Kasumi-1 (cell line): Measurements from ENCODE around the gene FRMD3.

Experiments used
- DNase-seq, 2 experiments: peaks; one replicate each; lab custom pipeline; 2025; lab: John Stamatoyannopoulos, UW

FRMD3 gene

DNA sequence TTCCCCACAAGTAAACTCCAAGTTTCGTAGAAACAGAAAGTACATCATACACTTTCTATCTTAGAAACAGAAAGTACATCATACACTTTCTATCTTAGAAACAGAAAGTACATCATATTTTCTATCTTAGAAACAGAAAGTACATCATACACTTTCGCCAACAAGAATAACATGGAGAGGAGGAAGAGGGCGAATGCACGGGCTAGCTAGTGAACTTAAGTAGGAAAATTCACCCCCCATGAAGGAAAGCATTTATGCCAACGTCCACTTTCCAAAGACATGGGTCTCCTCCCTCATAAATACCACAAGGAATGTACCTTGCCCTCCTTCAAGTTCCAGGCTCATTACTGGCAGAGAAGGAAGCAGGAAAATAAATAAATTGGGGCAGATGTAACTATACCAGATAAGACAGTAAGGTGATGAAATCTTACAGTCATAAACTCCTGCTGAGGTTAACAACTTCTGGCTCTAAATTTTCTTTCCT is 64.7 kb downstream of the FRMD3 start:
- no peak for DNase-seq

DNA sequence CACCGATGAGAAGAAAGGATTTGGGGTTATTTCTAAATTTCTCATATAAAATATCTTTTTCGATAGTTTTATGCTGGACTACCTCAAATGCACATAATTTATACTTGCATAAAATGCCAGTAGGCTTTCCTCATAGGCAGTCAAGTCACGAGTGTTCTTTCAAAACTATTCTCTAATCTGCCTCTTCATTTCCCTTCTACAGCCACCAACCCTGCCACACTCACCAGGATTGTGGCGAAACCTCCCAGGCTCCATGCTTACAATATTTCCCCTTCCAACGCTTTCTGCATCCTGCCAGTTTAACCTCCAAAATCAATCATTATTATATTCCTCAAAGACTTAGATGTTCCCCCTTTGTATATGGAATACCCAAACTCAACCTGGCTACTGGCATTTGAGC is 65.4 kb downstream of the FRMD3 start:
- DNase-seq, result peak; percentile 3 to 6

DNA sequence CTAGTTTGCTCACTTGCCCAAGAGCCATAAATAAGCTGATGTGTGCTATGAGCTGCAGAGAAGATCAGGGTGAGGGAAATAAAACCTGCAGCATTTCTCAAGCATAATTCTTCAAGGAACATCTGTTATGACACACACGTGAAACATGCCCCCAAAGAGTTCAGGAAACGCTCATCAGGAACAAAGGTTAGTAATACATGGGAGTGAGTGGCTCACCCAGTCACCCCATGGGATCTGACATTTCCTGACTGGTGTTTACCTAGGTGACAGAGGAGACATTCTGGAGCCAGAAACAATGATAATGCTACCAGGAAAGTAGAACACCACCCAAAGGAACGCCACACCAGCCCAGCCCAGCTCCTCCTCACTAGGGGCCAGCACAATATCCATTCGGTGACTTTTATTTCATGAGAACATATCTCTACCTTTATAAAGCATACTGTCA is 66.0 kb downstream of the FRMD3 start:
- no peak for DNase-seq

- DNase-seq, result peak in 1 of 2 experiments; percentile 11
Observed at GRCh38 chr9:83471241-83471640, 67.0 kb downstream of the FRMD3 start.

DNA sequence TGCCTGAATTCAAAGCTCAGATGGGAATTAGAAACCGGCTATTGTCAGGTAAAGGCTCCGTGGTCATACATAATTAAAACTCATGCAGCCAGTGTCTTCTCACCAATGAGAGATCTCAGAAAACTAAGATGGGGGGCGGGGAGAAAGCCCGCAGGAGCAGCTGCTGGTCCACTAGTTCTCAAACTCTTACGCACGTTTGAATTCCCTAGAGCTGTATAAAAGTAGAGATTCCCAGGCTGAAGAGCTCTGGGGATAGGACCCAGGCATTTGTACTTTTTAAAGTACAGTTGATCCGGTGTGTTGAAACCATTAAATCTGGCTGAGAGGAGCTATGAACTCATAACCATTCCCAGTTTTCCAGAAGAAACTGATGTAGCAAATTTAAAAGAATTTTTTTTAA is 68.5 kb downstream of the FRMD3 start:
- DNase-seq, result no peak

GRCh38 chr9:83468821-83469220 is 69.4 kb downstream of the FRMD3 start:
- no peak for DNase-seq

DNA sequence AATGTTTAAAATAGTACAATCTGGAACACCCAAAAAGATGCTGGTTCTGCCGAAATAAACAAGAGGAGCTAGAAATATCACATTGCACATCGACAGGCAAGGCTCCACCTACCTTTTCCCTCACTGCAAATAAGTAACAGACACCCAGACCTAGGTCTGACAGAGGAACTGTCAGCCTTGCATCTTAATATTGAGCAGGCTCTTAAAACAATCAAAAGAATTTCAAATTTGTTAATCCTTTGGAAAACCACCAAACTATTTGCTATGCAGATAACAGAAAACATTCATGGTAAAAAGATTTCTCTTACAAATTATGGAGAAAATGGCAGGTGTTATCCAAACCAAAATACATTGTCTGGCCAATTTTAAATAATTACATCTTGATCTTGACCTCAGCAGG is 71.3 kb downstream of the FRMD3 start:
- DNase-seq, result no peak

- DNase-seq, result no peak
Observed at GRCh38 chr9:83466351-83466750, 71.8 kb downstream of the FRMD3 start.

GRCh38 chr9:83459830-83460229 is 78.4 kb downstream of the FRMD3 start:
- no peak for DNase-seq

DNA sequence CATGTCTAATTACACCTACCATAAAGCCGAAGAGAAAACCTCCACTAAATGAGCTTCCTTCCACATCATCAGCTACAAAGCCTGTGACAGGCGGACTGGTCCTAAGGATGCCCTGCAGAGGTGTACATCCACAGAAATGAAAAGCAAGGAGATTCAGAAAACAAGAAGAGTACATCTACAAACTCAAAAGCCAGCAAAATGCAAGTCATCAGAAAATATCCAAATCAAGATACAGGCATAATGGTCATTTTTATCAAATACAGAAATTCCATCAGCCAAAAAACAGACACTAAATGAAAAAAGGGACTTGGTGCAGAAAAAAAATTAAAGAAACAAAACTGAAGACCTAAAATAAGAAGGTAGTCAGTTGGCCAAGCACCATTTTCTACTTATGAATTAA is 79.7 kb downstream of the FRMD3 start:
- DNase-seq, result no peak

DNA sequence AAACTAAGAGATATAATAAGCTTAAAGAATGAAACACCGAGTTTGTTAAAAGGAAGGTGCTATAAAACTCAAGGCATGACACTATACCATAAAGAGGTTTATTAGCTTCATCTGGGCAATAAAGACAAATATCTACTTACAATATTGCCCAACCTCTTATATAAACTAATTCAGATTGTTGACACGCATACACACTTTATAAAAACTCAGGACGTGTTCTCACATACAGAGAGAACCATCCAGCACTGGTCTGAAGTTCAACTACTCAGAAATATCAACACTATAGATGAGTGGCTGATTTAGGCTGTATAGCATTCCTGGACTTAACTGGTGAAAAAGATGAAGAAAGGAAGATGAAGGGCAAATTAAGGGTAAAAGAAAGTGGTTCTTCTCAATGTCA is 81.2 kb downstream of the FRMD3 start:
- DNase-seq, result no peak

DNA sequence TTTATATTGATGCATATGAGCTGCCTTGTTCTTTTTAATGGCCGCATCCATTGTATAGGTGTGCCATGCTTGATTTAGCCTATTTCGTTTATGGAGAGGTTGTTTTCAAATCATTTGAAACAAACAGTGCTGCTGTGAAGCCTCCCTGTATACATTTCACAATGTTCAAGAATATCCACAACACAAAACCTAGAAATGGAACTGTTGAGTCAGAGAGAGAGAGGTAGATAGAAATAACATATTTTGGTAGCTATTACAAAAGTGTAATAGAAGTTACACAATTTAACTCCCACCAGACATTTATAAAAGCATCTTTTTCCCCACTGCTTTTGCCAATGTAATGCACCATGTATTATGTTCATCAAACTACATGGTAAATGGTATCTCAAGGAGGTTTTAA is 82.0 kb downstream of the FRMD3 start:
- DNase-seq, result no peak

GRCh38 chr9:83454076-83454475 is 84.1 kb downstream of the FRMD3 start:
- no peak for DNase-seq

DNA sequence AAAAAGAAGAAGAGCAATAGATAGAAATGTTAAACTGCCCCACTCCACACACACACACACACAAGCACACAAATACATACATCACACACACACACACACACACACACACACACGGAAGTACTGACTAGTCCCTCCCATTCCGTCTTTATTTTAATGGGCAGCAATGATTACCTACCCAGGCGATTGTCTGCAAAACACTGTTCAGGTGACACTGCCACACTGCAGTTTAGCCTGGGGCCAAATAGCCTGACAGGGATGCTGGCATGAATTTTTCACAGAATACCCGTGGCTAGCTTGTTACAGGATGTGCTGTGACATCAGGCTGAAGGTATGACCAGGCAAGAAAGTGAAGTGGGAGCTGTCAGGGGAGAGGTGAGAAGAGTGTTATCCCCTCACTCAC is 86.9 kb downstream of the FRMD3 start:
- no peak for DNase-seq

DNA sequence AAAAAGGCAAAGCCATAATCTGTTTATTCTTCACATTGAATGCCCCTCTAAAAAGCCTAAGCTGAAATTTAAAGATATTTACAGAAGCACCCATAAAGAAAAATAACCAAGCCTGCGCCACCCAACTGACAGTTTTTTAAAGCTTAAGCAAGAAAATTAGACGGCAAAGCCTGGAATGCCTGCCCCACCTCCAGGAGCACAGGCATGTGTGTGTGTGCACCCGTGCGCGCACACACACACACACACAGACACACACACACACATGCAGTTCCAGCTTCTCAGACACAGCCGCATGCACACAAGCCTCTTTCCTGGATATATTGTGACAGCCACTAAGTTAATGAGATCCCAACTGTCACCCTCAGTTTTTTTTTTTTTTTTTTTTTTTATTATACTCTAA is 88.2 kb downstream of the FRMD3 start:
- no peak for DNase-seq

- DNase-seq, result no peak
Observed at GRCh38 chr9:83449166-83449565, 89.0 kb downstream of the FRMD3 start.

DNA sequence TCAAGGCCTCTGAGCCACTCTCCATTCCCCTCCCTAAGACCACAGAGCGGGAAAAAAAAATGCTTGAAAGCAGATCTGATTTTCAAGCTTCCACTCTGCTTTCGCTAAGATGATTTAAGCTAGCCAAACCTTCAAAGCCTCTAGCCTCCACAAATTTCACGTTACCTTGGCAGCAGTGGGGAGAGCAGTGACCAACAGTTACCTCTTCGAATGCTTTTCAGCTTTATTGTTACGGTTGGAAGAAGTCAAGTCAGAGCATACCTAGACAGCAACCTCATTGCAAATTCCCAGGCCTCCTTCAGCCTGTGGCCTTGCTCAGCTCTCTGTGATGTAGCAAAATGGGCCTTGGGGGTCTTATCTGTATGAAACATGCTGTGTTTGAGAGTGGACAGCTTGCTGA is 89.6 kb downstream of the FRMD3 start:
- no peak for DNase-seq

GRCh38 chr9:83447351-83447750 is 90.8 kb downstream of the FRMD3 start:
- no peak for DNase-seq

DNA sequence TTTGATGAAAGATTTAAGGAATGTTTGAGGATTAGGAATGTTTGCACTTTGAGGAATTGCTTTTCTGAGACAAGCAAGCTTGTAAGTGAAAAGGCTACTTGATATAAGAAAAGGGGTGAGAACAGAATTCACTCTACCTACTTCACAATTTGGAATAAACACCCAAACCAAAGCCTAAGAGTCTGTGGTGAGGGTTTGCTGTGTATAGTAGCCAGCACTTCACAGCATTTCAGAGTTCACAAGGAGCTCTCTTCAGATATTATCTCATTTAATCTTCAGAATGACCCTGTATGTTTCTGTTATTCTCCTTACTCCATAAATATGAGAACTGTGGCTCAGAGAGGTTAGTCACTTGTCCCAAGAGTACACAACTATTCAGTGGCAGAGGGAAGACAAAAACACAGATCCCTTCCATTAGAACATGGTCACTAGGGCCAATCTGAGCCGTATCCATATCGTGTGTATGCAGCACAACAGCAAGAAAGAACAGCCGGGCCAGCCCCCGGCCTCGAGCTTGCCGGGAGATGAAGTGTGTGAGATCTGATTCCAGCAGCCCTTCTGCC is 92.4 kb downstream of the FRMD3 start:
- no peak for DNase-seq

GRCh38 chr9:83444110-83444509 is 94.1 kb downstream of the FRMD3 start:
- no peak for DNase-seq

- no peak for DNase-seq
Observed at GRCh38 chr9:83441390-83441789, 96.8 kb downstream of the FRMD3 start.

GRCh38 chr9:83440641-83441040 is 97.6 kb downstream of the FRMD3 start:
- DNase-seq, result no peak

- no peak for DNase-seq
Observed at GRCh38 chr9:83435301-83435700, 102.9 kb downstream of the FRMD3 start.

DNA sequence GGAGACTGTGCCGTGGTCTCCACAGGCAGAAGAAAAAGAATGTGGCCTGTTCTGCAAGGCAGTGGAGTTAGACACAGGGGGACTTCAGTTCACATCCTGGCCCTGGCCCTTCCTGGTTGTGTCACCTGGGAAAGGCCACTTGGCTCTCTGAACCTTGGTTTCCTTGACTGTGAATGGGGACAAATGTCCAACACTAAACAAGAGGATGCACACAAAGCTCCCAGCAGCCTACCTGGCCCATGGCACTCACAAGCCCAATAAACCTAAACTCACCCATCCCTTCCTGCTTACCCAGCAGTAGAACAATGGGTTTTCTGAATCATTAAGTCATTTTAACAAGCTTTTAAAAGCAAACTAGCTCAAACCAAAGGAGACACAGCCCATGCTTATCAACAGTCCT is 103.9 kb downstream of the FRMD3 start:
- DNase-seq, result no peak

- DNase-seq, result peak; percentile 6 to 20
Observed at GRCh38 chr9:83433846-83434245, 104.4 kb downstream of the FRMD3 start.
